Kidney (tissue), 14 donors: ENCODE measurements around the gene CACNA1A. TPM values are rescaled to one million over a fixed set of nuclear protein-coding genes. Genes with fewer than 3 reads are reported as not detected.

ENCODE experiments used
- DNase-seq, 5 donors: peaks; one replicate each; pipeline ENCODE4 v3.0.0-alpha.2; 2013 to 2020
- FAIRE-seq: peaks from 2 replicates; lab custom pipeline; 2012; peaks lifted over from hg19 to GRCh38; lab: Jason Lieb, UNC
- H3K27ac ChIP-seq, 2 donors: one replicate each; pipeline ENCODE4 v1.7.0; 2013; ENCODE audit warnings: low read depth in 2 of 2, low read length in 2 of 2, inconsistent platforms in 1 of 2
- H3K27me3 ChIP-seq: one replicate; pipeline ENCODE4 v1.7.1; 2013; ENCODE audit warnings: low read length, inconsistent platforms; ENCODE audit not compliant: control insufficient read depth, insufficient read depth
- H3K36me3 ChIP-seq, 3 donors: one replicate each; pipeline versions ENCODE4 v1.7.0 to v1.7.1; 2013; ENCODE audit warnings: low read length in 3 of 3, control low read depth in 1 of 3, inconsistent platforms in 1 of 3; ENCODE audit not compliant: insufficient read depth in 3 of 3, control insufficient read depth in 2 of 3
- H3K4me1 ChIP-seq, 3 donors: one replicate each; pipeline versions ENCODE4 v1.7.0 to v1.7.1; 2013; ENCODE audit warnings: low read length in 3 of 3, inconsistent platforms in 1 of 3, low read depth in 1 of 3; ENCODE audit not compliant: control insufficient read depth in 2 of 3, insufficient read depth in 2 of 3
- H3K4me3 ChIP-seq, 3 donors: one replicate each; pipeline versions ENCODE4 v1.7.0 to v1.8.1; 2013; ENCODE audit warnings: low read length in 3 of 3, control low read depth in 1 of 3, inconsistent platforms in 1 of 3
- H3K9ac ChIP-seq, 3 donors: one replicate each; pipeline versions ENCODE4 v1.7.0 to v1.7.1; 2013; ENCODE audit warnings: low read length in 3 of 3, control low read depth in 1 of 3, inconsistent platforms in 1 of 3
- H3K9me3 ChIP-seq, 3 donors: one replicate each; pipeline versions ENCODE4 v1.7.0 to v1.7.1; 2013; ENCODE audit warnings: low read length in 3 of 3, control low read depth in 1 of 3, inconsistent platforms in 1 of 3; ENCODE audit not compliant: control insufficient read depth in 2 of 3, insufficient read depth in 1 of 3
- intact Hi-C: fragments of 100-400 bp; cut with DNase I; formaldehyde crosslinking; loops from one replicate; pipeline ENCODE4 v1.11.1; 2022
- polyA plus RNA-seq: library from polyadenylated mRNA; stranded (reverse); fragments of 350-450 nt; fragmentation: Illumina TruSeq; extraction: RNeasy Lipid Tissue Mini Kit (QIAGEN cat#74804); gene quantifications from one replicate; pipeline ENCODE4 v1.2.3, GENCODE V29; 2014; ENCODE audit warnings: low read depth, low replicate concordance; ENCODE audit not compliant: insufficient read depth
- total RNA-seq: library from RNA; stranded (reverse); fragmentation: NEBNext Ultra II Directional; extraction: Animal tissue kit (Norgen Biotek cat#: 25700); gene quantifications from one replicate; pipeline ENCODE4 v1.2.1, GENCODE V29; 2021
- TF ChIP-seq, protein P1 (sequence below): IDR thresholded peaks from 3 replicates; pipeline ENCODE4 v1.5.1; 2012; ENCODE audit warnings: mild to moderate bottlenecking, moderate library complexity, borderline replicate concordance; ENCODE audit not compliant: insufficient read depth; ENCODE audit errors: extremely low read depth
- donor health status: control.
- donor health status: control.
- donor health status: control.
- donor health status: control.
- donor health status: control.
- donor health status: DM: yes; HTN: yes; CAD: no.
- donor health status: Normal renal cell carcinoma (clear cell type).

The CACNA1A gene
- total and polyA plus RNA-seq, 2 donors from 2014 or later = 0.30 to 1.7 TPM

DNA sequence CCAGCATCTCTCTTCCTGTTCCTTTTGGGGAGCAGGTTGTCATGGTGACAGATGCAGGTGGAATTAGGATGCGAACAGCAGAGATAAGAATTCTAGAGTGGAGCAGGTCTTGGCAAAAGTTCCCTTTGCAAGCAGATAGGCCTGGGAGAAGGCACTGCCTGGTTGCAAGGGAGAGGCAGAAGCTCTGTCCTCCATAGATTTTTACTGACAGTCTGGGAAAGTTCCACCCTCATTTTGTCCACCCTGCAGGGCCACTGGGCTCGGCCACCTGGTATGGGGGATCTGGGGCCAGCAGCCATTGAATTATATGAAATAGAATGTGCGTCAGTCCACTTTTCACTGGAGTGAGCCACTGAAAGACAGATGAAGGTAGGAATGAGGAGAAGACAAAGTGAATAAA lies 214.4 kb downstream of the CACNA1A start:
- Histone ChIP-seq H3K27me3 (no peaks in the 10 kb centered on the region), H3K36me3 (no peaks in the 10 kb centered on the region), H3K9ac (no peak overlapping the region), H3K9me3 (no peaks in the 10 kb centered on the region), H3K4me3 (no peak overlapping the region), H3K27ac (no peak overlapping the region), H3K4me1 (no peaks in the 10 kb centered on the region)
- FAIRE-seq (no peak), DNase-seq (peak in 1 of 5 donors; percentile 26)
- TF ChIP-seq, protein P1, sequence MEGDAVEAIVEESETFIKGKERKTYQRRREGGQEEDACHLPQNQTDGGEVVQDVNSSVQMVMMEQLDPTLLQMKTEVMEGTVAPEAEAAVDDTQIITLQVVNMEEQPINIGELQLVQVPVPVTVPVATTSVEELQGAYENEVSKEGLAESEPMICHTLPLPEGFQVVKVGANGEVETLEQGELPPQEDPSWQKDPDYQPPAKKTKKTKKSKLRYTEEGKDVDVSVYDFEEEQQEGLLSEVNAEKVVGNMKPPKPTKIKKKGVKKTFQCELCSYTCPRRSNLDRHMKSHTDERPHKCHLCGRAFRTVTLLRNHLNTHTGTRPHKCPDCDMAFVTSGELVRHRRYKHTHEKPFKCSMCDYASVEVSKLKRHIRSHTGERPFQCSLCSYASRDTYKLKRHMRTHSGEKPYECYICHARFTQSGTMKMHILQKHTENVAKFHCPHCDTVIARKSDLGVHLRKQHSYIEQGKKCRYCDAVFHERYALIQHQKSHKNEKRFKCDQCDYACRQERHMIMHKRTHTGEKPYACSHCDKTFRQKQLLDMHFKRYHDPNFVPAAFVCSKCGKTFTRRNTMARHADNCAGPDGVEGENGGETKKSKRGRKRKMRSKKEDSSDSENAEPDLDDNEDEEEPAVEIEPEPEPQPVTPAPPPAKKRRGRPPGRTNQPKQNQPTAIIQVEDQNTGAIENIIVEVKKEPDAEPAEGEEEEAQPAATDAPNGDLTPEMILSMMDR = no peak
- intact Hi-C loops = no loop called here

DNA sequence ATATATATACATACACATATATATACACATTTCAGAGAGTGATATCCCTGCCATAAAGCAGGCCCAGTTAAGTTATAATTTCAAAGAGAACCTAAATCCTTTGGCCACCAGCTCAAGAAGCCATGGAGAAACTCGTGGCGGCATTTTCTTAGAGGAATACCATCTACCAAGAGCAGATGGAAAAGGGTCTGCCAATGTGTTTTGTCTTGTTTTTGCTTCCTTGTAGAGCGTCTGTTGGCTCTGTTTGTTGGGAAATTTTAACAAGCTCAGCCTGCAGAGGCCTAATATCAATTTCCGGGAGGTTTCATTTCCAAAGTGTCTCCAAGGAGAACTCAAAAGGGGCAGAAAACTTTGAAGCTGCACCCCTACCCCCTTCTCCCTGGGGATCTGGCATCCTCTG lies 215.5 kb downstream of the CACNA1A start:
- Histone ChIP-seq H3K4me3 (no peak overlapping the region), H3K9me3 (no peaks in the 10 kb centered on the region), H3K27me3 (no peaks in the 10 kb centered on the region), H3K36me3 (no peaks in the 10 kb centered on the region), H3K9ac (no peak overlapping the region), H3K4me1 (no peaks in the 10 kb centered on the region), H3K27ac (no peak overlapping the region)
- FAIRE-seq = no peak
- TF ChIP-seq, protein P1 = no peak
- intact Hi-C loops = no loop called here
- DNase-seq = no peak

DNA sequence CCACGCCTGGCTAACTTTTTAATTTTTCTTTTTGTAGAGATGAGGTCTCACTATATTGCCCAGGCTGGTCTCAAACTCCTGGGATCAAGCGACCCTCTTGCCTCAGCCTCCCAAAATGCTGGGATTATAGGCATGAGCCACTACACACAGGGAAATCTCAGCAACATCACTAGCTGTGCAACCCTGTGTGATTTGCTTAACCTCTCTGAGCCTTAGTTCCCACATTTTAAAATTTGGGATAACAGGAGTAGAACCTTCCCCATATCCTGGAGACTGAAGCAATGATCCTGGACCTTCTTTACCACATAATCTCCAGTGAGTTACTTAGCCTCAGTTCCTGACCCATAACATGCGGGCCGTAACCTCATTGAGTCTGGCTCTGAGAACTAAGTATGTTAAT lies 217.0 kb downstream of the CACNA1A start:
- Histone ChIP-seq H3K4me3 (no peak overlapping the region), H3K9ac (no peak overlapping the region), H3K36me3 (no peaks in the 10 kb centered on the region), H3K4me1 (no peaks in the 10 kb centered on the region), H3K27ac (no peak overlapping the region), H3K27me3 (no peaks in the 10 kb centered on the region), H3K9me3 (no peaks in the 10 kb centered on the region)
- DNase-seq (no peak), FAIRE-seq (no peak)
- intact Hi-C loops = loop anchor here (10.0 kb wide), 1 partner anchor 296 kb away; no protein-coding TSS in a partner anchor
- TF ChIP-seq, protein P1 = no peak
